NCI-H748 (cell line): ENCODE measurements around the gene LIPK.
"Not testable (repeated sequence)": the region's sequence is repeated elsewhere in the genome, so short reads cannot be mapped to it uniquely, and the experiment has no call there.

ENCODE experiments used
- DNase-seq: peaks from one replicate; lab custom pipeline; 2025; ENCODE audit not compliant: unreplicated experiment; lab: John Stamatoyannopoulos, UW

The LIPK gene

GRCh38 chr10:88715517-88715916 is 9.5 kb downstream of the LIPK start:
- no peak for DNase-seq

- no peak for DNase-seq
Measured at GRCh38 chr10:88721392-88721791, 15.3 kb downstream of the LIPK start.

- DNase-seq, result no peak
Measured at GRCh38 chr10:88725798-88726197, 19.7 kb downstream of the LIPK start.

DNA sequence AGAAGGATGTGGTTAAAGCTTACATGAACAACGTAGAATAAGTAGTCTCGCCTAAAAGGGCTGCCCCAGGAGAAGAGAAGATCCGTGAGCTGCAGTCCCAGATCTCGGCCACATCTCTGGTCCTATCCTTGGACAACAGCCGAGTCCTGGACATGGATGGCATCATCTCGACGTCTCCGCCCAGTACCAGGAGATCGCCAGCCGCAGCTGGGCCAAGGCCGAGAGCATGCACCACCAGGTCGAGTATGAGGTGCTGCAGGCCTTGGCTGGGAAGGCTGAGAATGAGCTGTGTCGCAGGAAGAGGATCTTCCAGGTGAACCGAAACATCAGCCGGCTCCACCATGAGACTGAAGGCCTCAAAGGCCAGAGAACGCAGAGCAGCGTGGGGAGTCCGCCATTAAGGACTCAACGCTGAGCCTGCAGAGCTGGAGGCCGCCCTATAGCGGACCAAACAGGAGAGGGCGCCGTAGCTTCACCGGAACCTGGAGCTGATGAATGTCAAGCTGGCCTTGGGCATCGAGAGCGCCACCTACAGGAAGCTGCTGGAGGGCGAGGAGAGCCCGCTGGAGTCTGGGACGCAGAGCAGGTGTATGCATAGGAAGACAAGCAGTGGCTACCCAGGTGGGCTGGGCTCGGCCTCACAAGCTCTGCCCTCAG is 22.2 kb downstream of the LIPK start:
- no peak for DNase-seq

DNA sequence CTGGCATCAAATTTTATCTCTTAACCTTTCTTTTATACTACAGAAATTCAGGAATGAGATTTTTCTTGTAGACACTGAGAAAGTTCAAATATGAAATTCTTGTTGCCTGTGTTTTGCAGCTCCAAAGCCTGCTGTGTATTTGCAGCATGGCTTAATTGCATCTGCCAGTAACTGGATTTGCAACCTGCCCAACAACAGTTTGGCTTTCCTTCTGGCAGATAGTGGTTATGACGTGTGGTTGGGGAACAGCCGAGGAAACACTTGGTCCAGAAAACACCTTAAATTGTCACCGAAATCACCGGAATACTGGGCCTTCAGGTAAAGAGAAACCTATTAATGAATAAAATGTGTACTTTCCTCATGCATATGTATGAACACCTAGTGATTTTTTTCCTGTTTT is 24.8 kb downstream of the LIPK start:
- DNase-seq, result no peak

- DNase-seq, result no peak
Measured at GRCh38 chr10:88731296-88731695, 25.2 kb downstream of the LIPK start.

DNA sequence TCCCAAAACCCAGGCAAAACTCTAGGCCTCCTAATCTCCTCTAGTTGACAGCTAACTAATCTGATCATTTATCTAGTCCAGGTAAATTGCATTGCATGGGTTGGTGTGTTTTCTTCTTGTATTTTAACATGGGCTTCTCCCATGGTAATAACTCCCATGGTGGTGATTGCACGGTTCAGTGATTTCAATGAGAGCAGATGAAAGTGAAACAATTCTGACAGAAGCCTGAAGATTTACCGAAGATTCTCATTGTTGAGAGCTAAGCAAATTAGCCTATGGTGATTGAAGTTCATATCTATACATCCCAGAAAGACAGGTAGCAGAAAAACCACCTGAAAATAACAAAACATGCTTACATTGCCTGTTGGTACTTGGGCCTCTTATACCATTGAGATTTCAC is 27.2 kb downstream of the LIPK start:
- no peak for DNase-seq

DNA sequence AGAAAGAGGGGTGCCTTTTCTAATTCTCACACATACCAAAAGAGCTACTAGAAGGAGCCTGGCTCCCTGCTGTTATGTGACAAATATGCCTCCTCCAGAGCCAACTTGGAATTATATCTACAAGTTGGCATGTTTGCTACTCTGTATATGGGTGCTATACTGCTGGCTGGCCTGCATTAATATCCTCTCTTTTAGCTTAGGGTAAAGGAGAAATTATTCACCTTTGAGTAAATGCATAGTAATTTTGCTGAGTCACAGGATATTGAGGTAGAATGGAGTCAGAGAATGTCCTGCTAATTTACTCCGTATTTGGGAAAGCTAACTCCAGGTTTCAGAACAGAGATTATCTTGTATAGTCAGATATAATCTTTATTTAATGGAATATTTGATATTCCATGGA is 29.6 kb downstream of the LIPK start:
- DNase-seq, result no peak

GRCh38 chr10:88741921-88742320 is 35.9 kb downstream of the LIPK start:
- DNase-seq, result not testable (repeated sequence)

DNA sequence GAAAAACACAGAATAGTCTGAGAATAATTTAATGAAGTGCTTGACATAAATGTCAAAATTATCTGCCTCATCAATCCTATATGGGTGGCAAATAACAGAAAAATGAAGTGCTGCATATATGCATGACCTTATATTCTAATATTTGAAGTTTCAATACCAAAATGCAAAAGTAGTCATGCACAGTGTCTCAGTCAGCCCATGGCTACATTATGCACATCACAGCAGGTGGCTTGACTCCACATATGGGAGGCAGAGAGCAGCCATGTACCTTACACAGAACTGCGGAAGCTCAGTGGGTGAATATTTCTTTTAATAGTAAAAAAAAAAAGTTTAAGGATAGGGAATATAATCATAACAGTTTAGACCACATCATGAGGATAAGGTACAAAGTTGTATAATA is 36.4 kb downstream of the LIPK start:
- DNase-seq, result no peak

DNA sequence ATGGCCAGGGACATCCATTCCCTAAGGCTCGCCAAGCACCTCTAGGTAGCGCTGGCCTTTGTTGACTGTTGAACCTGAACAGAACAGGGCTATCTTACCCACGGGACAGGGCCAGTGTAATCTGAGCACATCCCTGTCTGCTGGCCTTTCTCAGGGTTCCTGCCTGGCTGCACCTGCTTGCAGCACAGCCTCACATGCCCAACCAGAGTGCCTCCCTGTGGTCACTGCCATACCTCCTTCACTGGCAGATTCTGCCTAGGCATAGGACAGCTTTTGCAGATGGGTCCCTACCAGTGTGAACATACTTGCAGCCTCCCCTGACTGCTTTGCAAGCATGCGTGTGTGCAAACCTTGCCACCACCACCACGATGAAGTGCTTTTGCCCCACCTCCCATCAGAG is 38.0 kb downstream of the LIPK start:
- peak; percentile 36 for DNase-seq

GRCh38 chr10:88745633-88746032 is 39.6 kb downstream of the LIPK start:
- no peak for DNase-seq

DNA sequence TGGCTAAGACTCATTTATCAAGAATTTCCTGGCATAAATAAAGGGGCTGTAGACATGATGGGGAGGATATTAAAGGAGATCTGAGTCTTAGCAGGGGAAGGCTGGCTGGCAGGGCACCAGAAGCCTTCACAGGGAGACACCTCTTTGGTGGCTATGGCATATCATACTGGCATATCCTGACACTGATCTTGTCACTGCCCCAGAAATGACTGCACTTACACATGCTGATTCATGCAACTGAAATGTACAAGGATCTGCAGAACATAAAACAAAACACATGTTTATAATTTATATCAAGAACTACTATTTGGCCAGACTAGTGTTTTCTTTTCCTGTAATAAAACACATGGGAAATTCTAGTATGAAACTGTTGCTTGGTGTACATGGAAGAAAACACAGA is 48.2 kb downstream of the LIPK start:
- DNase-seq, result no peak

GRCh38 chr10:88755753-88756152 is 49.7 kb downstream of the LIPK start:
- DNase-seq, result no peak

DNA sequence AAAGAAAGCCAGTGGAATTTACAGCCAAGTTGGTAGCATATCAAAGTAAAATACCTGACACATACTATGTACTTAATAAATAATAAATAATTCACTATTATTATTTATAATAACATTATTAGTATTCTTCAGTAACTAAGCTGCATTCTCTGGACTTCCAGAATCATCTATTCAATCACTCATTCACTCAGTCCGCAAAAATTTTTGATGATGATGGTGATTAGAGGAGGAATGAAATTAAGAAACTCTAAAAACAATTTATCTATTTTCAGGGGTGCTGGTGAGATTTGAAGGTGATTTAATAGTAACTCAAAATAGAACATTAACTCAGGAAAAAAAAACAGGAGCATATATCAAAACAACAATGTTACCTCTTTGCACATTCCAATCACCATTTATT is 50.6 kb downstream of the LIPK start:
- DNase-seq, result no peak

DNA sequence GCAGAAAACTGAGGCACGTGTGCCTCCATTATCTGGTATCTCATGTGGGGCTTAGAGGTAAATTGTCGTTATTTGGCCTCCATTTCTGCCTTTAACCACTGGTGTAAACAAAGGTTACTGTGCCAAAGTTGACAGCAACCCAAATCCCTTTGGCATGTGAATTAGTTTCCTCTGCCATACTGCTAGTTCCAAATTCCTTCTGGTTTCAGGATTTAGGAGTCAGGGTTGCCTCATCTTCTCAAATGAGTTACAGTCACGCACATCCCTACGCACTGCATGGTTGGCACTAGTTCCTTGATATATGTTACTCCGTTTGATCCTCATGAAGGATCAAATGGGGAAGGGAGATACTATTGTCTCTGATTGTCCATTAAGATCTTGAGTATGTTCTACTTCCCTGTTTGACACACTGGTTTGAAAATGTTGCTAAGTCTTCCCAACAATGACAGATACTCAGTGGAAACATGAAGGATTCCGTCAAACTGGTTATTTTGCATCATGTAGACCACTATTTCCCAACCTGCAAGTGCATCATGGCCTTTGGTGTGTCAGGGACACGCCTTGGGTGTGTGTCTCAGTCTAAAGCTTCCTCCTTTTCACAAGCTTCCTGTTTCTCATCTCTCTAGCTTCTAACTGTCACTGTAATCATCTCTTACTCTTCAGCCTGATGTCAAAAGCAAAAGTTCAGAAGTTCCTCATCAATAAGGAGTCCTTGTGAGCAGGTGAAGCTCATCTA is 53.5 kb downstream of the LIPK start, which contains the start of gene LIPN:
TSS of gene LIPN (plus strand) at position 655 of the 736 bp plus-strand sequence. CDS start 1,386 bp downstream, outside the sequence.
- DNase-seq, result no peak

- DNase-seq, result no peak
Measured at GRCh38 chr10:88762906-88763305, 56.9 kb downstream of the LIPK start.

- no peak for DNase-seq
Measured at GRCh38 chr10:88763441-88763840, 57.4 kb downstream of the LIPK start.

DNA sequence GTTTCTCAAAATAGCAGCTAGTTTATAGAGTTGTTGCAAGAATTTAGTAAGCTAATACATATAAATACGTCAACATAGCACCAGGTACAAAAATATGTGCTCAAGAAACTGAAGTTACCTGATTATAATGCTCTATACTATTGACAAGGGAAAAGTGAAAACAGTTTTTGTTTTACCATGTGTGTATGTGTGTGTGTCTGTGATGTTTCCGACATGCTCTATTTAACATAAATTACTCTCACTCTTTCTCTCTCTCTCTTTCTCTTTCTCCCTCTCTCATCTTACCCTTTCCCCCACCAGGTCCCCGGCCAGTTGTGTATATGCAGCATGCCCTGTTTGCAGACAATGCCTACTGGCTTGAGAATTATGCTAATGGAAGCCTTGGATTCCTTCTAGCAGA is 58.1 kb downstream of the LIPK start:
- DNase-seq, result no peak

- DNase-seq, result no peak
Measured at GRCh38 chr10:88765816-88766215, 59.8 kb downstream of the LIPK start.

DNA sequence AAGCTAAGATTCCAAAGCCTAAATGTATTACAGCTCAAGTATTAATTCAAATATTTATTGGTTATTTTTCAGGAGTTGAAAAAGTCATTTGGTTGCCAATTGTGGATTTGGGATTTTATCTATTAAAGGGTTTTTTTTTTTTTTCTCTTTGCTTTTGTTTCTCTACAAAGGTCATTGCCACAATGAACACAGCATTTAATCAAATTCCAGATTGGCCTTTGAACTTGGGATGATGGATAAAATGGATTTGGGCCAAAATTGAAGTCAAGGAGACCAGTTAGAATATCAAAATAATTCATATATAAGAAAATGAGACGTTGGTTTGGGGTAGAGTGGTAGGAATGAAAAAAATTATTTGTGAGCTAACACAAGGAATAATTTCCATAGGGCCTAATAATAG is 63.3 kb downstream of the LIPK start:
- no peak for DNase-seq

DNA sequence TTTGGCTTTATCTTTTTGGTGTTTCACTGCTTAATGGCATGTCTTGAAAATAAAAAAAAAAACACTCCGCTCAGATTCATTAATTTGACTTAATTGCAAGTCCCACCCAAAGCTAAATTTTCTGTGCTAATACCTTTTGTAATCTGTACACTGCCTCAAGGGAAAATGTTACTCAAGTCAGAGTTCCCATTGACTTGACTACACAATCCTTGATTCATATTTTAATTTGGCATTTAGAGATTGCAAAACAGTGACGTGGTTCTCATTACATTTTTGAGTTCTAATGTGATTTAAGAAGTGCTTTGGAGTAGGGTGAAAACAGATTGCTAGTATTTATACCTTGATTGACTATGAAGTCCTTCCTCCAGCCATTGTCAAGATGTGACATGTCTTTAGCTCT is 75.2 kb downstream of the LIPK start:
- no peak for DNase-seq

DNA sequence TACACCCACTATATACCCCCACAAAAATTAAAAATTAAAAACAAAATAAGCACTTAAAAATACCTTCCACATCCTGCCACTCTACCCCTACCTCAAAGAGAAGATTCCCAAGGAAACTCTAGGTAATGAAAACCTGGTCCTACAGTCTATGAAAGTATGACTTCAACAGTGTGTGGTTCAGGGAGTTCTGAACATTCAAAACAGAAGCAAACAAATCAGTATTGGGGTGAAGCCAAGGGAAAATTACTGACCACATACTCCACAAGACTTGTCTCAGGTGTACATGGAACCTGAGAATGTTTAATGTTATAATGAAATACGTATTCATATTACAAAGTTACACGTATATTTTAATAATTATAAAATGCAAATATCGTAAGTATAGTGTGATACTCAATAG is 76.2 kb downstream of the LIPK start:
- DNase-seq, result no peak
